Mesenchymal stem cell (in vitro differentiated cells and primary cell): ENCODE data around the gene STK33.

Experiments
- DNase-seq: peaks from one replicate; pipeline ENCODE4 v3.0.0-alpha.2; 2013
- H2AFZ ChIP-seq: one replicate; pipeline ENCODE4 v1.6.1; 2013; ENCODE audit warnings: low read depth, mild to moderate bottlenecking, control low read depth, inconsistent platforms, low read length, moderate library complexity
- H2AK5ac ChIP-seq: 2 replicates; pipeline ENCODE4 v1.6.1; 2013; ENCODE audit warnings: low read length, moderate library complexity, mild to moderate bottlenecking, inconsistent platforms; ENCODE audit not compliant: severe bottlenecking
- H2BK120ac ChIP-seq: one replicate; pipeline ENCODE4 v1.6.1; 2013; ENCODE audit warnings: low read depth, mild to moderate bottlenecking, inconsistent platforms, low read length, moderate library complexity
- H2BK12ac ChIP-seq, 2 experiments: one replicate each; pipeline ENCODE4 v1.6.1; 2013; ENCODE audit warnings: inconsistent platforms in 2 of 2, low read length in 2 of 2, mild to moderate bottlenecking in 2 of 2, moderate library complexity in 2 of 2, control low read depth in 1 of 2
- H2BK15ac ChIP-seq: one replicate; pipeline ENCODE4 v1.6.1; 2013; ENCODE audit warnings: mild to moderate bottlenecking, low read depth, inconsistent platforms; ENCODE audit not compliant: poor library complexity, severe bottlenecking
- H2BK5ac ChIP-seq: 2 replicates; pipeline ENCODE4 v1.6.1; 2013; ENCODE audit warnings: low read depth, mild to moderate bottlenecking, low read length, control low read depth, inconsistent platforms; ENCODE audit not compliant: poor library complexity, severe bottlenecking
- H3K14ac ChIP-seq, 2 experiments: one replicate each; pipeline ENCODE4 v1.6.1; 2013; ENCODE audit warnings: inconsistent platforms in 2 of 2, low read length in 2 of 2, control low read depth in 1 of 2, mild to moderate bottlenecking in 1 of 2, moderate library complexity in 1 of 2
- H3K18ac ChIP-seq, 2 experiments: one replicate each; pipeline ENCODE4 v1.6.1; 2013; ENCODE audit warnings: inconsistent platforms in 2 of 2, low read length in 2 of 2, control low read depth in 1 of 2, low read depth in 1 of 2, mild to moderate bottlenecking in 1 of 2
- H3K23ac ChIP-seq, 2 experiments: one replicate each; pipeline ENCODE4 v1.6.1; 2013; ENCODE audit warnings: inconsistent platforms in 2 of 2, low read length in 2 of 2, mild to moderate bottlenecking in 2 of 2, moderate library complexity in 2 of 2, control low read depth in 1 of 2
- H3K27ac ChIP-seq: 2 replicates; pipeline ENCODE4 v1.5.1; 2013; ENCODE audit warnings: mild to moderate bottlenecking, moderate library complexity, low read length, control low read depth, inconsistent platforms; ENCODE audit not compliant: poor library complexity, severe bottlenecking
- H3K27me3 ChIP-seq, 2 experiments: 2 replicates each; pipeline versions ENCODE4 v1.6.1 to v1.7.0; 2013; ENCODE audit warnings: low read length in 2 of 2, mild to moderate bottlenecking in 2 of 2, moderate library complexity in 2 of 2, control low read depth in 1 of 2, inconsistent platforms in 1 of 2; ENCODE audit not compliant: control insufficient read depth in 1 of 2, insufficient read depth in 1 of 2
- H3K36me3 ChIP-seq, 2 experiments: 2 replicates each; pipeline versions ENCODE4 v1.6.1 to v1.7.0; 2013; ENCODE audit warnings: low read length in 2 of 2, control low read depth in 1 of 2, inconsistent platforms in 1 of 2, low read depth in 1 of 2, mild to moderate bottlenecking in 1 of 2; ENCODE audit not compliant: insufficient read depth in 2 of 2, control insufficient read depth in 1 of 2
- H3K4ac ChIP-seq, 2 experiments: one replicate each; pipeline ENCODE4 v1.6.1; 2013; ENCODE audit warnings: inconsistent platforms in 2 of 2, low read length in 2 of 2, mild to moderate bottlenecking in 2 of 2, moderate library complexity in 2 of 2, control low read depth in 1 of 2, low read depth in 1 of 2
- H3K4me1 ChIP-seq: 2 replicates; pipeline ENCODE4 v1.6.1; 2013; ENCODE audit warnings: low read depth, low read length, control low read depth; ENCODE audit not compliant: control insufficient read depth, insufficient read depth
- H3K4me2 ChIP-seq: 2 replicates; pipeline ENCODE4 v1.6.1; 2013; ENCODE audit warnings: low read length, mild to moderate bottlenecking, inconsistent platforms; ENCODE audit not compliant: poor library complexity, severe bottlenecking
- H3K4me3 ChIP-seq, 2 experiments: 2 replicates each; pipeline versions ENCODE4 v1.5.1 to v1.7.0; 2013; ENCODE audit warnings: low read length in 2 of 2, mild to moderate bottlenecking in 2 of 2, control low read depth in 1 of 2, low read depth in 1 of 2; ENCODE audit not compliant: insufficient read depth in 1 of 2
- H3K79me1 ChIP-seq: replicated peaks from 2 replicates; pipeline ENCODE4 v1.6.1; 2013; ENCODE audit warnings: mild to moderate bottlenecking, control low read depth, low read length, inconsistent platforms; ENCODE audit not compliant: poor library complexity, severe bottlenecking
- H3K9ac ChIP-seq: 2 replicates; pipeline ENCODE4 v1.7.0; 2013; ENCODE audit warnings: mild to moderate bottlenecking, low read length, moderate library complexity
- H3K9me3 ChIP-seq: 2 replicates; pipeline ENCODE4 v1.7.0; 2013; ENCODE audit warnings: mild to moderate bottlenecking, low read length; ENCODE audit not compliant: control insufficient read depth
- H4K8ac ChIP-seq: one replicate; pipeline ENCODE4 v1.6.1; 2013; ENCODE audit warnings: inconsistent platforms, mild to moderate bottlenecking, low read length, moderate library complexity
- H4K91ac ChIP-seq: one replicate; pipeline ENCODE4 v1.6.1; 2013; ENCODE audit warnings: mild to moderate bottlenecking, low read length, inconsistent platforms
- WGBS: methylation state at CpG from one replicate; pipeline ENCODE4 v1.1.7; 2013; ENCODE audit warnings: mixed read lengths; 5-methylcytosine and 5-hydroxymethylcytosine counted together

STK33 gene

GRCh38 chr11:8617063-8617462, 23.0 kb upstream of the STK33 start:
- Histone ChIP-seq H2BK120ac (no peak overlapping the region), H3K23ac (no peak overlapping the region), H3K18ac (no peak overlapping the region), H2AFZ (no peak overlapping the region), H3K9ac (no peak overlapping the region), H2BK15ac (no peak overlapping the region), H3K4ac (no peak overlapping the region), H3K14ac (no peak overlapping the region), H3K27me3 (no peaks in the 10 kb centered on the region), H3K4me1 (no peaks in the 10 kb centered on the region), H3K4me2 (no peak overlapping the region), H2BK12ac (no peak overlapping the region), H2BK5ac (no peak overlapping the region), H4K8ac (no peak overlapping the region), H2AK5ac (no peak overlapping the region), H3K27ac (no peak overlapping the region), H3K9me3 (no peaks in the 10 kb centered on the region), H3K36me3 (peaks cover 52 to 68% of the 10 kb centered on the region in 2 experiments), H4K91ac (no peak overlapping the region), H3K4me3 (no peak overlapping the region), H3K79me1 (no peaks in the 10 kb centered on the region)
- DNase-seq = no peak
- WGBS = 83% methylated on average over 2 of the region's 2 CpGs

DNA sequence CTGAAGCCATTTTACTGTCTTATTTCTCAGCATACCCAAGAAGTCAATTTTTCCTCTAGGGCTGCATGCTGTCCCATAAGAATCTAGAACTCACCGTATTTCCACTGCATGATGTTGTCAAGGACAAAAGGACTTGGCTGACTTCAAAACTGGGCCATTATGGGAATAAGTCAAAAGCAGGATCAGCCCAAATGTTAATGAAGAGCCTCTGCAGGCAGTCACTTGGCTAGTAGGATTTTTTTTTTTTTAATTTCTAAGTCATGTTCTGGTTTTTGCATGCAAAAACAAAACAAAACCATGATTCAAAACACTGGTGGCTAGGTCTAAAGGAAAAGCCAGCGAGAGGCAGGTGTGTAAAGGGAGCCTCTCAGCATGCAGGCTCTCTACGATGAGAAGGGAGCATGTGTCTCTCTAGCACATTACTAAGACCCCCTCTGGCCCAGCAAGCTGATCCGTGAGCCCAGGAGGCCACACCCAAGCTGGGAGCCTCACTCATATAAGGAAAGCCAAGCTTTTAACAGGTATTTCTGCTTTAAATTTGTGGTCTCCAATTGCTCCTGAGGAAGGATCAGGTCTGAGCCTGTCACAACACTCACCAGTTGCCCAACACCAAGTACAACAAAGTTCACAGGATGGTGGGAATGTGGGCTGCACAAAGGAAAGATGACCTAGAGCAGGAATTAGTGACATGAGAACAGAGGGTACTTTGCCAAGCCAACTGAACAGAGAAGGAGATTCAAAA, 21.4 kb upstream of the STK33 start:
- Histone ChIP-seq H2BK12ac (no peak overlapping the region), H3K23ac (no peak overlapping the region), H3K9ac (no peak overlapping the region), H3K9me3 (no peaks in the 10 kb centered on the region), H3K4me3 (no peak overlapping the region), H2BK5ac (no peak overlapping the region), H4K91ac (no peak overlapping the region), H2AFZ (no peak overlapping the region), H3K4me1 (no peaks in the 10 kb centered on the region), H3K14ac (no peak overlapping the region), H2BK120ac (no peak overlapping the region), H2AK5ac (no peak overlapping the region), H3K4me2 (no peak overlapping the region), H3K18ac (no peak overlapping the region), H3K4ac (no peak overlapping the region), H4K8ac (no peak overlapping the region), H2BK15ac (no peak overlapping the region), H3K27ac (no peak overlapping the region), H3K79me1 (no peaks in the 10 kb centered on the region), H3K27me3 (no peaks in the 10 kb centered on the region), H3K36me3 (peaks cover 37 to 52% of the 10 kb centered on the region in 2 experiments)
- DNase-seq = no peak
- WGBS = 86% methylated on average over 4 of the region's 4 CpGs

- H3K4me2 ChIP-seq = no peak overlapping the region
- WGBS = 93% methylated on average over 4 of the region's 4 CpGs
These were observed 20.5 kb upstream of the STK33 start for GRCh38 chr11:8614497-8614896.

DNA sequence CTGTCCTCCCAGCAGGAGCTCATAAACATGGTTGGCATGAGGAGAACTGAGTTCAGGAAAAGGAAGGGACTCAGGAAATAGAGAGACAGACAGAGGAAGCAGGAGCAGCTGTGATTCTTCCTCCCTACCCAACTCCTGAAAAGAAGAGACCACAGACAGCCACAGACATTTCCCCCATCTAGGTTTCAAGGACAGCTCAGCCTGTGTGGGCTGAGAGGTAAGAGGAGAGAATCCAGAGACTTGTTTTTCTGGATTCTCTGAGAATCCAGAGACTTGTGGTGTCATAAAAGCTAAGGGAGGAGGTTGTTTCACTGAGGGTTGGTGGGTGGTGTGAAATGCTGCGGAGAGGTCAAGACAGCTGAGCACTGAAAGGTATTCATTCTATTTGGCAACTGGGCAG, 19.0 kb upstream of the STK33 start:
- H3K4me1 ChIP-seq = no peaks in the 10 kb centered on the region
- H3K14ac ChIP-seq = no peak overlapping the region
- H3K18ac ChIP-seq = no peak overlapping the region
- no peak overlapping the region for H3K9ac ChIP-seq
- peak; percentile 17 for DNase-seq
- H4K8ac ChIP-seq = no peak overlapping the region
- no peaks in the 10 kb centered on the region for H3K27me3 ChIP-seq
- no peak overlapping the region for H2AK5ac ChIP-seq
- H3K23ac ChIP-seq = no peak overlapping the region
- no peak overlapping the region for H3K4me2 ChIP-seq
- no peaks in the 10 kb centered on the region for H3K79me1 ChIP-seq
- no peak overlapping the region for H2BK5ac ChIP-seq
- no peak overlapping the region for H2BK12ac ChIP-seq
- no peak overlapping the region for H4K91ac ChIP-seq
- no peaks in the 10 kb centered on the region for H3K9me3 ChIP-seq
- H3K27ac ChIP-seq = no peak overlapping the region
- no peak overlapping the region for H2BK120ac ChIP-seq
- H3K36me3 ChIP-seq = peaks cover 16 to 28% of the 10 kb centered on the region in 2 experiments
- H2BK15ac ChIP-seq = no peak overlapping the region
- H2AFZ ChIP-seq = no peak overlapping the region
- 93% methylated on average over 1 of the region's 1 CpG for WGBS
- no peak overlapping the region for H3K4ac ChIP-seq
- no peak overlapping the region for H3K4me3 ChIP-seq

More at GRCh38 chr11:8614497-8614896, 20.5 kb upstream of the STK33 start:
- H4K8ac ChIP-seq = no peak overlapping the region
- no peak overlapping the region for H2BK12ac ChIP-seq
- no peak overlapping the region for H2BK5ac ChIP-seq
- no peak overlapping the region for H2AFZ ChIP-seq
- no peak overlapping the region for H3K14ac ChIP-seq
- H3K36me3 ChIP-seq = peaks cover 28 to 43% of the 10 kb centered on the region in 2 experiments
- H3K79me1 ChIP-seq = no peaks in the 10 kb centered on the region
- no peak overlapping the region for H2BK15ac ChIP-seq
- H4K91ac ChIP-seq = no peak overlapping the region
- no peak overlapping the region for H3K4me3 ChIP-seq
- H2BK120ac ChIP-seq = no peak overlapping the region
- H3K23ac ChIP-seq = no peak overlapping the region
- no peak for DNase-seq
- H3K27me3 ChIP-seq = no peaks in the 10 kb centered on the region
- H3K27ac ChIP-seq = no peak overlapping the region
- no peak overlapping the region for H3K18ac ChIP-seq
- no peak overlapping the region for H3K9ac ChIP-seq
- H3K4me1 ChIP-seq = no peaks in the 10 kb centered on the region
- H2AK5ac ChIP-seq = no peak overlapping the region
- H3K9me3 ChIP-seq = no peaks in the 10 kb centered on the region
- no peak overlapping the region for H3K4ac ChIP-seq
